HG02571 (cell line): ENCODE results near the gene THOC5.
"Not testable (repeated sequence)": the region's sequence is repeated elsewhere in the genome, so short reads cannot be mapped to it uniquely, and the experiment has no call there.

Source experiments
- ATAC-seq: cut with Tn5 transposase; IDR thresholded peaks from one replicate; pipeline ENCODE4 v1.9.1; 2021; ENCODE audit warnings: mild to moderate bottlenecking, moderate library complexity; ENCODE audit not compliant: unreplicated experiment

The THOC5 gene

DNA sequence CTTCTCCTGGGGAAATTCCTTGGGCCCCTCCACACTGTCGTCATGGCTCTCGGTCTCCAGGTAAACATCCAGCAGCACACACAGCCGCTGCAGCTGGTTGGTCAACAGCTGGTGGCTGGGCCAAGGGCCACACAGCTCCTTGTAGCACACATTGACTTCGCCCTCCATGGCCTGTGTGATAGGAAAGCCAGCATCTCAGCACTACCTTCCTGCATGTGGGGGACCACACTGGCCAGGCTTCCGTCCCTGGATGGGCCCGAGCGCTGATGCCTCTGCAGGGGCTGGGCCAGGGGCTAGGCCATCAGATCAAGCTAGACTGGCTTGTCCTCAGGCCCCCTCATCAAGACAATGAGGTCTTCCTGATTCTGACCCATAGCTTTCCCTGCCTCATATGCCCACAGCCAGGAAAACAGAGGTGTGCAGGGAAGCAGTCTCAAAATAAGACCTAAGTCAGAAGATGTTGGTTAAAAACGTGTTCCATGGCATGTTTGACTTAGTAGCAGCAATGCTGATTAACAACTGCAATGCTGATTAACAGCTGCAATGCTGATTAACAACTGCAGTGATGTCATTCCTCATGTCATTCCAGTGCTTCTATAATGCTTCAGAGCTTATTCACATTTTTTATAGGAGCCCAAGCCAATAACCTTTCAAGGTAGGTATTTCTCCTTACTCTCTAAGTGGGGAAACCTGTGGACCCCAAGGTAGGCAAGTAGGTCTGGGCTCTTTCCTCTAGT lies 42.3 kb downstream of the THOC5 start:
- no peak for ATAC-seq

GRCh38 chr22:29510542-29510941 lies 43.0 kb downstream of the THOC5 start:
- no peak for ATAC-seq

DNA sequence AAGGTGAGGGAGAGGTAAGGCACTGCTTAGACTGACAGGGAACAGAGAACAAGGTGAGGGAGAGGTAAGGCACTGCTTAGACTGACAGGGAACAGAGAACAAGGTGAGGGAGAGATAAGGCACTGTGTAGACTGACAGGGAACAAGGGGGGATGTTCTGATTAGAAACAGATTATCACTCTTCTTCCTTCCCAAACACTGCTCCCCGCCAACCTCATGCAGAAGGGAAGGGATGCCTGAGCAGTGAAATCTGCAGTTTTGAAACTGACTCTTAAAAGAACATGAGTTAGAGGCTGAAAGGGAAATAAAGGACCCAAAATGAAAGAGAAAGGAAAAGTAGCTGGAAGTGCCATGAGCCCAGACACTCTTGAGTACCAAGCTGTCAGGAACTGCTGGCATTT lies 43.7 kb downstream of the THOC5 start:
- no peak for ATAC-seq

- no peak for ATAC-seq
These were observed 44.3 kb downstream of the THOC5 start for GRCh38 chr22:29509298-29509697.

DNA sequence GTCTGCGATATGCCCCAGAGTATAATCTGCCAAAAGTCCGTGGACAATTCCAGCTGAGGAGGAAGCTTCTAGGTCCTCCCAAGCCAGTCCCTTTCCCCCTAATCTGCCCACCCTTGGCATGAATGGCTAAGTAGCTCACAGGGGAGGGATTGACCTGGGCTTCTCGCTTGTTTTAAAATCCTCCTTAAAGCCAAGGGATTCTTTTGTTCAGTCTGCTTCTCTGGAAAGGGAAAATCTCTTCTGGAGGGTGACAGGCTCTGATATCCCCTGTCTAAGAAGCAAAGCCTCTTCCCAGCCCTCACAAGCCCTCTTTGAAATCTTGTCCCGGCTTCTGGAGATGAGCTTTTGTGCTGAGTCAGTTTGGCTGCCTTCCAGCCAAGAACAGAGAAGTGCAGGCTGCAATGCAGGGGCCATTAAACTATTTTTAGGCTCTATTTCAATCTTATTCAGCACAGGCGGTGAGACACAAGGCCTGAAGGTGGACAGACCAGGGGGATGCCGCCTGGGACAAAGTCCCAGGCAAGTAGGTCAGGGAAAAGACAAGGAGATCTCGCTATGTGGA lies 49.7 kb downstream of the THOC5 start:
- no peak for ATAC-seq

- no peak for ATAC-seq
These were observed 53.7 kb downstream of the THOC5 start for GRCh38 chr22:29499852-29500251.

GRCh38 chr22:29493636-29494035 lies 59.9 kb downstream of the THOC5 start:
- no peak for ATAC-seq

DNA sequence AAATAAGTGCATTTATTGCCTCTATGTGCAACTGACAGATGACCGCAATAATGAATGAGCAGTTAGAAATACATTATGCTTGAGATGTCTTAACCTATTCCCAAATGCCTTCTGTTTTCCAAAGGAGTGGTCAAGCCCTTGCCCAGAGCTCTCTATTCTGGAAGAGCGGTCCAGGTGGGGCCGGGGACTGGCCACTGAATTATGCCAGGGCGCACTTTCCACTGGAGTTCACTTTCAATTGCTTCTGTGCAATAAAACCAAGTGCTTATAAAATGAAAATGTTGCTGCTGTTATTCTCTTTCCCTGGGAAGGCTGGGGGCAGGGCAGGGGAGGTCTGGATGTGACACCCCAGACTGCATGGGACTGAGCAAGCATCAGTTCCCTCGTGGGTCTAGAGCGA lies 62.5 kb downstream of the THOC5 start:
- no peak for ATAC-seq

- ATAC-seq: not testable (repeated sequence)
These were observed 64.3 kb downstream of the THOC5 start for GRCh38 chr22:29489127-29489780.

- ATAC-seq: no peak
These were observed 66.1 kb downstream of the THOC5 start for GRCh38 chr22:29487426-29487986.

- no peak for ATAC-seq
These were observed 68.1 kb downstream of the THOC5 start for GRCh38 chr22:29485448-29485847.

DNA sequence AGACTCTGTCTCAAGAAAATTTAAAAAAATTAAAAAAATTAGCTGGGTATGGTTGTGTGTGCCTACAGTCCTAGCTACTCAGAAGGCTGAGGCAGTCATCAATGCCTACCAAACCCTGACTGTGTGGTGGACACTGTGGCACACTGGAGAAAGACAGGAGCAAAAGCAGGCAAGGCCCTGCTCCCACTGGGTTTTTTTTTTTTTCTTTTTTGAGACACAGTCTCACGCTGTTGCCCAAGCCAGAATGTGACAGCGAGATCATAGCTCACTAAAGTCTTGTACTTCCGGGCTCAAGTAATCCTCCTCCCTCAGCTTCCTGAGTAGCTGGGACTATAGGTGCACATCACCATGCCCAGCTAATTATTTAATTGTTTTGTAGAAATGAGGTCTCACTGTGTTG lies 68.9 kb downstream of the THOC5 start:
- ATAC-seq: no peak

- ATAC-seq: no peak
These were observed 70.3 kb downstream of the THOC5 start for GRCh38 chr22:29483254-29483653.

- no peak for ATAC-seq
These were observed 70.8 kb downstream of the THOC5 start for GRCh38 chr22:29482726-29483125.

DNA sequence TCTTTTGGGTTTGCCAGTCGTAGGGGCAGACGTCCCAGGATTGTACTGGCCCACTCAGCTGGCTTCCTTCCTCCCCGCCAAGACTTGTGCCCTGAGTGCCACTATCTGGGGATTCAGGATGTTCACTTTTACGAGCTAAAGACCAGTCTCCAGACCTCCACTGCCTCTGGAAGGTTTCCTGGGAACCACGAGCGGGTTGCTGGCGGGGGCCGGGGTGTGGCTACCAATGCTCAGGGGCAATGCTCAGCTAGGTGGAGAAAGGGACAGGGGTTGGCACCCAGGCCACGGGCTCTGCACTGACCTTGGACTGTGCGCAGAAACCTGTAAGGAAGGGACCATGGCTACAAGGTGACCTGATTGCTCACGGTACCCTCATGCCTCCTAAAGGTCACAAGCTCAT lies 71.3 kb downstream of the THOC5 start:
- no peak for ATAC-seq

DNA sequence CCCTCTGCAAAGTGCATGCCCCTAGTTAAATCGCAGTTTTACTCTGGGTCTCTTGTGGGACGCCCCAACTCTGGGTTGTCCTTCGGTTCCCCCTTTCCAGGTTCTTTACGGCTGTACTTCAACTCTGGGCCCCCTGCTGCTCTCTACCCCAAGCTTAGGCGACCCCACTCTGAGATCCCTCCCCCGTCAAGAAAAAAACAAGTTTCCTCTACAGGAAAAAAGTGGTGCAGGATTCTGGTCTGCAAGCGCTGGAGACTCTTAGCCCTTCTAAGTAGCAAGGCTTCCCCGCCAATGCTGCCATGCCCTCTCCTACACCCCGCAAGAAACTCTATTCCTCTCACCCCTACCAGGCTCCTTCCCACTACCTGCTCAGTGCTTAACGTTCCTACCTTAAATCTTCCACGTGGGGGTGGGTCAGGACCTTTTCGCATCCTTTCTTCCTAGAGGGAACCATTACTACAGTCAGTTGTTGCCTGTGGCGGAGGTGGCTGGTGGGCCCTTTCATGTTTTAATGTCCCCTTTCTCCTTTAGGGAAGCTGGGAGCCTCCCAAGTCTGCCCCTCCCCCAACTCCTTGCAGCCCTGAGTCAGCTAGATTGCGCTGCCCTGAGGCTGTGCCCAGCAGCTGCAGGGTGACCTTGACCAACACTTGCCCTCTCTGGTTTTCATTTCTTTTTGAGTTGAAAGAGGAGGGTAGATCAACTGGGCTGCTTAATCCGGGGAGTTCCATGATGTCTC lies 72.1 kb downstream of the THOC5 start:
- no peak for ATAC-seq

DNA sequence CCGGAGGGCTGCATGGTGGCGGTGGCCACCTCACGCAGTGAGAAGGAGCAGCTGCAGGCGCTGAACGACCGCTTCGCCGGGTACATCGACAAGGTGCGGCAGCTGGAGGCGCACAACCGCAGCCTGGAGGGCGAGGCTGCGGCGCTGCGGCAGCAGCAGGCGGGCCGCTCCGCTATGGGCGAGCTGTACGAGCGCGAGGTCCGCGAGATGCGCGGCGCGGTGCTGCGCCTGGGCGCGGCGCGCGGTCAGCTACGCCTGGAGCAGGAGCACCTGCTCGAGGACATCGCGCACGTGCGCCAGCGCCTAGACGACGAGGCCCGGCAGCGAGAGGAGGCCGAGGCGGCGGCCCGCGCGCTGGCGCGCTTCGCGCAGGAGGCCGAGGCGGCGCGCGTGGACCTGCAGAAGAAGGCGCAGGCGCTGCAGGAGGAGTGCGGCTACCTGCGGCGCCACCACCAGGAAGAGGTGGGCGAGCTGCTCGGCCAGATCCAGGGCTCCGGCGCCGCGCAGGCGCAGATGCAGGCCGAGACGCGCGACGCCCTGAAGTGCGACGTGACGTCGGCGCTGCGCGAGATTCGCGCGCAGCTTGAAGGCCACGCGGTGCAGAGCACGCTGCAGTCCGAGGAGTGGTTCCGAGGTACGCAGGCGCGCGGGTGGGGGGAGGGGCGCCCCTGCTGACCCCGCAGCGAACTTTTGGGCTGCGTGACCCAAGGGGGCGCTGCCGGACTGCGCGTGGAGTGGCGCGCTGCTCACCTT lies 72.9 kb downstream of the THOC5 start:
- no peak for ATAC-seq

DNA sequence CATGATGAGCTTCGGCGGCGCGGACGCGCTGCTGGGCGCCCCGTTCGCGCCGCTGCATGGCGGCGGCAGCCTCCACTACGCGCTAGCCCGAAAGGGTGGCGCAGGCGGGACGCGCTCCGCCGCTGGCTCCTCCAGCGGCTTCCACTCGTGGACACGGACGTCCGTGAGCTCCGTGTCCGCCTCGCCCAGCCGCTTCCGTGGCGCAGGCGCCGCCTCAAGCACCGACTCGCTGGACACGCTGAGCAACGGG lies 73.4 kb downstream of the THOC5 start:
- ATAC-seq: no peak

DNA sequence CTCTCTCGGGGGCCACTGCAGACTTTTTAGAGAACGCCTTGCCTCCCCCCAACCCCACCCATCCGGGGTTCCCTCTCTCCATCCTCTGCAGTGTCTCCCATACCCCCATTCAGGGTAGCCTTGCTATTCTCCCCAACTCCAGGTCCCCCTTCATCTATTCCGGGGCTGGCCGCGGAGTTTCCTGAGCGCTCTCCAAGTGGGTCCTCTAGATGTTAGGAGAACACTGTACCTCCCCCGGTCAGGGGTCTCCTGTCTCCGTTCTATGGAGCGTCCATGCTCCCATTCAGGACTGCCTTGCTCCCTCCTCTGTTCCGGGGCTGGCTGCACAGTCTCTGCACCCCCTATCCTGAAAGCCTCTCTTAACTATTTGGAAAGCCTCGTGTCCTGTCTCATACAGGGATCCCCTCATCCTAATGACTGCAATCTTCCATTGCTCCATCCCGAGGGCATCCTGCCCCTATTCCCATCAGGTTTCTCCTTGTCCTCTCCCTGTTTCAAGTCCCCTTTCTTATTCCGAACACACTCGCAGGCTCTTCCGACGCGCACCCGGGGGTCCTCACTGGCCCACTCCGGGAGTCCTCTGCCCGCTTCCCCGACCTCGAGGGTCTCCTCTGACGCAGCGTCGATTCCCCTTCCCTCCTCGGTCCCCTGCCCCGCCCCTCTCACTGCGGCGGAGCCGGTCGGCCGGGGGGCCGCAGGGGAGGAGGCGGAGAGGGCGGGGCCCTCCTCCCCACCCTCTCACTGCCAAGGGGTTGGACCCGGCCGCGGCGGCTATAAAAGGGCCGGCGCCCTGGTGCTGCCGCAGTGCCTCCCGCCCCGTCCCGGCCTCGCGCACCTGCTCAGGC lies 73.9 kb downstream of the THOC5 start, which contains the start of gene NEFH:
Gene NEFH (plus strand): TSS at position 802 of the 845 bp plus-strand sequence. CDS start 45 bp downstream, outside the sequence.
- ATAC-seq: no peak
